PC-3 (cell line): ENCODE data around the gene IRF3.

Experiments
- EZH2 ChIP-seq: fragments of 300-600 bp; sonication (generic); IDR thresholded peaks from one replicate; pipeline ENCODE4 v1.6.1; 2017; ENCODE audit warnings: antibody characterized with exemption, mild to moderate bottlenecking, low read length; ENCODE audit not compliant: unreplicated experiment
- EZH2phosphoT487 ChIP-seq: fragments of 300-600 bp; sonication (generic); IDR thresholded peaks from 2 replicates; pipeline ENCODE4 v1.6.1; 2018; ENCODE audit warnings: mild to moderate bottlenecking, antibody characterized with exemption, low read length, borderline replicate concordance
- TF ChIP-seq, protein P1 (sequence below): fragments of 300-600 bp; sonication (generic); conservative IDR thresholded peaks from 2 replicates; pipeline ENCODE4 v1.5.1; 2017; ENCODE audit warnings: antibody characterized with exemption, low read depth, mild to moderate bottlenecking, low read length

GRCh38 chr19:49662011-49662410 is 3.6 kb downstream of the IRF3 start:
- TF ChIP-seq, protein P1, sequence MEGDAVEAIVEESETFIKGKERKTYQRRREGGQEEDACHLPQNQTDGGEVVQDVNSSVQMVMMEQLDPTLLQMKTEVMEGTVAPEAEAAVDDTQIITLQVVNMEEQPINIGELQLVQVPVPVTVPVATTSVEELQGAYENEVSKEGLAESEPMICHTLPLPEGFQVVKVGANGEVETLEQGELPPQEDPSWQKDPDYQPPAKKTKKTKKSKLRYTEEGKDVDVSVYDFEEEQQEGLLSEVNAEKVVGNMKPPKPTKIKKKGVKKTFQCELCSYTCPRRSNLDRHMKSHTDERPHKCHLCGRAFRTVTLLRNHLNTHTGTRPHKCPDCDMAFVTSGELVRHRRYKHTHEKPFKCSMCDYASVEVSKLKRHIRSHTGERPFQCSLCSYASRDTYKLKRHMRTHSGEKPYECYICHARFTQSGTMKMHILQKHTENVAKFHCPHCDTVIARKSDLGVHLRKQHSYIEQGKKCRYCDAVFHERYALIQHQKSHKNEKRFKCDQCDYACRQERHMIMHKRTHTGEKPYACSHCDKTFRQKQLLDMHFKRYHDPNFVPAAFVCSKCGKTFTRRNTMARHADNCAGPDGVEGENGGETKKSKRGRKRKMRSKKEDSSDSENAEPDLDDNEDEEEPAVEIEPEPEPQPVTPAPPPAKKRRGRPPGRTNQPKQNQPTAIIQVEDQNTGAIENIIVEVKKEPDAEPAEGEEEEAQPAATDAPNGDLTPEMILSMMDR = no peak
- TF ChIP-seq EZH2phosphoT487 = no peak
- no peak for TF ChIP-seq EZH2
